GM23248 (cell line): ENCODE measurements around the gene BPGM. TPM values are rescaled to one million over a fixed set of nuclear protein-coding genes. Genes with fewer than 3 reads are reported as not detected.

Experiments used
- DNase-seq: peaks from one replicate; pipeline ENCODE4 v3.0.0-alpha.2; 2015
- H2AFZ ChIP-seq: fragments of 200-600 bp; sonication (generic); 2 replicates; pipeline ENCODE4 v1.6.1; 2016; ENCODE audit warnings: antibody characterized with exemption
- H3F3A ChIP-seq: fragments of 200-600 bp; sonication (generic); 2 replicates; pipeline ENCODE4 v1.6.1; 2016; ENCODE audit warnings: mild to moderate bottlenecking, antibody characterized with exemption, mixed run types; ENCODE audit not compliant: insufficient read depth
- H3K27ac ChIP-seq: fragments of 200-600 bp; sonication (generic); 2 replicates; pipeline ENCODE4 v1.5.1; 2016; ENCODE audit warnings: mild to moderate bottlenecking
- H3K27me3 ChIP-seq: fragments of 200-600 bp; sonication (generic); replicated peaks from 2 replicates; pipeline ENCODE4 v1.6.1; 2016; ENCODE audit warnings: mild to moderate bottlenecking; ENCODE audit not compliant: insufficient read depth
- H3K36me3 ChIP-seq: fragments of 200-600 bp; sonication (generic); 2 replicates; pipeline ENCODE4 v1.6.1; 2016; ENCODE audit warnings: low read depth, mild to moderate bottlenecking
- H3K4me1 ChIP-seq: fragments of 200-600 bp; sonication (generic); 2 replicates; pipeline ENCODE4 v1.6.1; 2016; ENCODE audit warnings: mild to moderate bottlenecking; ENCODE audit not compliant: insufficient read depth
- H3K4me2 ChIP-seq: fragments of 200-600 bp; sonication (generic); one replicate; pipeline ENCODE4 v1.6.1; 2016; ENCODE audit warnings: mild to moderate bottlenecking; ENCODE audit not compliant: unreplicated experiment
- H3K4me3 ChIP-seq: fragments of 200-600 bp; sonication (generic); 2 replicates; pipeline ENCODE4 v1.5.1; 2016; ENCODE audit warnings: mild to moderate bottlenecking
- H3K79me2 ChIP-seq: fragments of 200-600 bp; sonication (generic); 2 replicates; pipeline ENCODE4 v1.6.1; 2016; ENCODE audit warnings: mild to moderate bottlenecking; ENCODE audit not compliant: insufficient read depth
- H3K9ac ChIP-seq: fragments of 200-600 bp; sonication (generic); 2 replicates; pipeline ENCODE4 v1.6.1; 2016; ENCODE audit warnings: mild to moderate bottlenecking
- H3K9me2 ChIP-seq: fragments of 200-600 bp; sonication (generic); 2 replicates; pipeline ENCODE4 v1.6.1; 2016; ENCODE audit warnings: mixed run types, mild to moderate bottlenecking, moderate library complexity; ENCODE audit not compliant: insufficient read depth
- H3K9me3 ChIP-seq: fragments of 200-600 bp; sonication (generic); one replicate; pipeline ENCODE4 v1.6.1; 2017; ENCODE audit warnings: low read depth
- H4K20me1 ChIP-seq: fragments of 200-600 bp; sonication (generic); 2 replicates; pipeline ENCODE4 v1.6.0; 2016; ENCODE audit not compliant: insufficient read depth
- EZH2 ChIP-seq: fragments of 200-600 bp; sonication (generic); IDR thresholded peaks from 2 replicates; pipeline ENCODE4 v1.6.1; 2018; ENCODE audit warnings: antibody characterized with exemption, mild to moderate bottlenecking; ENCODE audit not compliant: insufficient read depth, poor library complexity, severe bottlenecking
- EZH2phosphoT487 ChIP-seq: fragments of 200-600 bp; sonication (generic); IDR thresholded peaks from 2 replicates; pipeline ENCODE4 v1.6.1; 2018; ENCODE audit warnings: antibody characterized with exemption, moderate library complexity, mild to moderate bottlenecking, low read depth; ENCODE audit not compliant: insufficient read depth
- WGBS, 2 experiments: methylation state at CpG; one replicate each; pipeline ENCODE4 v1.1.6; 2015 to 2017; ENCODE audit warnings: low lambda C conversion rate in 2 of 2, low coverage in 1 of 2; ENCODE audit errors: missing lambda C conversion rate in 2 of 2; 5-methylcytosine and 5-hydroxymethylcytosine counted together
- in situ Hi-C: fragments of 300-500 bp; cut with MboI; formaldehyde crosslinking; loops from 2 replicates; pipeline ENCODE4 v1.15.0; 2020
- polyA plus RNA-seq: library from polyadenylated mRNA; unstranded; fragments of >200 nt; fragmentation: Nextera tagmentation; extraction: Ambion mirVana; gene quantifications from 2 replicates; pipeline ENCODE4 v1.2.1, GENCODE V29; 2016
- total RNA-seq: library from RNA; depleted of rRNA; stranded (reverse); fragments of >200 nt; shearing (Covaris generic); gene quantifications from 2 replicates; pipeline ENCODE4 v1.2.3, GENCODE V29; 2014

Gene BPGM
- total and polyA plus RNA-seq, 2 experiments from 2014 or later = 37.4 to 41.3 TPM

- H3K27me3 ChIP-seq = no peaks in the 10 kb centered on the region
- no peaks in the 10 kb centered on the region for H3K9me3 ChIP-seq
- H3K27ac ChIP-seq = no peak overlapping the region
- peaks cover 8% of the 10 kb centered on the region for H3K4me1 ChIP-seq
- H3K4me2 ChIP-seq = no peak overlapping the region
- H3F3A ChIP-seq = peaks cover 13% of the 10 kb centered on the region; the same call in 1 of the 2 replicates
- H3K79me2 ChIP-seq = no peaks in the 10 kb centered on the region
- no peak overlapping the region for H3K4me3 ChIP-seq
- no peak overlapping the region for H3K9ac ChIP-seq
- H3K9me2 ChIP-seq = no peaks in the 10 kb centered on the region
- in situ Hi-C loops = no loop called here
- WGBS, 2 experiments = 84 to 88% methylated on average over 2 of the region's 2 CpGs
- TF ChIP-seq EZH2phosphoT487 (no peak), EZH2 (no peak)
- DNase-seq = peak; percentile 63
- no peaks in the 10 kb centered on the region for H4K20me1 ChIP-seq
- H2AFZ ChIP-seq = no peak overlapping the region
- H3K36me3 ChIP-seq = no peaks in the 10 kb centered on the region
Observed at GRCh38 chr7:134701272-134701671, 54.6 kb downstream of the BPGM start.

GRCh38 chr7:134702366-134703240, 56.0 kb downstream of the BPGM start:
- Histone ChIP-seq H3K4me1 (peaks cover 8% of the 10 kb centered on the region; the same call in 1 of the 2 replicates), H3K36me3 (no peaks in the 10 kb centered on the region), H3K27me3 (no peaks in the 10 kb centered on the region), H3F3A (peaks cover 12% of the 10 kb centered on the region; the same call in 1 of the 2 replicates), H3K79me2 (no peaks in the 10 kb centered on the region), H2AFZ (0 out of 2 replicates have a peak overlapping the region, but pooled peaks have one; percentile 40), H3K27ac (no peak overlapping the region), H3K4me3 (no peak overlapping the region), H3K9me3 (no peaks in the 10 kb centered on the region), H4K20me1 (no peaks in the 10 kb centered on the region), H3K9ac (no peak overlapping the region), H3K9me2 (no peaks in the 10 kb centered on the region), H3K4me2 (no peak overlapping the region)
- in situ Hi-C loops = no loop called here
- WGBS, 2 experiments = 79 to 80% methylated on average over 10 of the region's 10 CpGs
- DNase-seq = no peak
- TF ChIP-seq EZH2 = no peak
- TF ChIP-seq EZH2phosphoT487 = no peak

DNA sequence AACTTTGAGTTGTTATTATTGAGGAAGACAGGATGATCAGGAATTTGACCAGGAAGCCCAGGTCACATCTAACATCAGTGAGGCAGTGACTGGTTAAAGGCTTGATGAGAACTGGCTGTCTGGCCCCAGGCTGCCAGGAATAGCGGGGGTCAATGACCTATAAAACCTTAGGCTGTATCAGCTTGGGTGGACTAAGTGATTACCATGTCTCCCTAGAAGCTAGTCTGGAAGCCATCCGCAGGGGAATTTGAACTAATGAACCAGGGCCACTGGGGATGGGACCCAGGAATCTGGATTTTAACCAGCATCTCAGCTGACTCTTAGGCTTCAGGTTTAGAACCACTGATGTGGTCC, 56.6 kb downstream of the BPGM start:
- Histone ChIP-seq H3K27me3 (no peaks in the 10 kb centered on the region), H3K36me3 (no peaks in the 10 kb centered on the region), H3K4me3 (no peak overlapping the region), H2AFZ (0 out of 2 replicates have a peak overlapping the region, but pooled peaks have one; percentile 40), H3K9me2 (no peaks in the 10 kb centered on the region), H3K27ac (no peak overlapping the region), H4K20me1 (no peaks in the 10 kb centered on the region), H3K9me3 (no peaks in the 10 kb centered on the region), H3K4me2 (no peak overlapping the region), H3F3A (peaks cover 12% of the 10 kb centered on the region; the same call in 1 of the 2 replicates), H3K9ac (no peak overlapping the region), H3K4me1 (peaks cover 8% of the 10 kb centered on the region; the same call in 1 of the 2 replicates), H3K79me2 (no peaks in the 10 kb centered on the region)
- DNase-seq = no peak
- TF ChIP-seq EZH2phosphoT487 = no peak
- no peak for TF ChIP-seq EZH2
- in situ Hi-C loops = no loop called here
- WGBS, 2 experiments = 93 to 96% methylated on average over 2 of the region's 2 CpGs

GRCh38 chr7:134703782-134704181, 57.1 kb downstream of the BPGM start:
- Histone ChIP-seq H3K4me1 (peaks cover 8% of the 10 kb centered on the region; the same call in 1 of the 2 replicates), H3K4me2 (no peak overlapping the region), H3K27ac (no peak overlapping the region), H3K27me3 (no peaks in the 10 kb centered on the region), H3K9ac (no peak overlapping the region), H3K9me2 (no peaks in the 10 kb centered on the region), H4K20me1 (no peaks in the 10 kb centered on the region), H3K36me3 (no peaks in the 10 kb centered on the region), H3K79me2 (no peaks in the 10 kb centered on the region), H3F3A (peaks cover 12% of the 10 kb centered on the region; the same call in 1 of the 2 replicates), H2AFZ (no peak overlapping the region), H3K9me3 (no peaks in the 10 kb centered on the region), H3K4me3 (no peak overlapping the region)
- in situ Hi-C loops = no loop called here
- peak; percentile 47 for DNase-seq
- TF ChIP-seq EZH2 (no peak), EZH2phosphoT487 (no peak)
- 87 to 91% methylated on average over 6 of the region's 6 CpGs for WGBS, 2 experiments
